Measurements from ENCODE around the gene AGGF1.

Gene AGGF1, protein sequence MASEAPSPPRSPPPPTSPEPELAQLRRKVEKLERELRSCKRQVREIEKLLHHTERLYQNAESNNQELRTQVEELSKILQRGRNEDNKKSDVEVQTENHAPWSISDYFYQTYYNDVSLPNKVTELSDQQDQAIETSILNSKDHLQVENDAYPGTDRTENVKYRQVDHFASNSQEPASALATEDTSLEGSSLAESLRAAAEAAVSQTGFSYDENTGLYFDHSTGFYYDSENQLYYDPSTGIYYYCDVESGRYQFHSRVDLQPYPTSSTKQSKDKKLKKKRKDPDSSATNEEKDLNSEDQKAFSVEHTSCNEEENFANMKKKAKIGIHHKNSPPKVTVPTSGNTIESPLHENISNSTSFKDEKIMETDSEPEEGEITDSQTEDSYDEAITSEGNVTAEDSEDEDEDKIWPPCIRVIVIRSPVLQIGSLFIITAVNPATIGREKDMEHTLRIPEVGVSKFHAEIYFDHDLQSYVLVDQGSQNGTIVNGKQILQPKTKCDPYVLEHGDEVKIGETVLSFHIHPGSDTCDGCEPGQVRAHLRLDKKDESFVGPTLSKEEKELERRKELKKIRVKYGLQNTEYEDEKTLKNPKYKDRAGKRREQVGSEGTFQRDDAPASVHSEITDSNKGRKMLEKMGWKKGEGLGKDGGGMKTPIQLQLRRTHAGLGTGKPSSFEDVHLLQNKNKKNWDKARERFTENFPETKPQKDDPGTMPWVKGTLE

DNA sequence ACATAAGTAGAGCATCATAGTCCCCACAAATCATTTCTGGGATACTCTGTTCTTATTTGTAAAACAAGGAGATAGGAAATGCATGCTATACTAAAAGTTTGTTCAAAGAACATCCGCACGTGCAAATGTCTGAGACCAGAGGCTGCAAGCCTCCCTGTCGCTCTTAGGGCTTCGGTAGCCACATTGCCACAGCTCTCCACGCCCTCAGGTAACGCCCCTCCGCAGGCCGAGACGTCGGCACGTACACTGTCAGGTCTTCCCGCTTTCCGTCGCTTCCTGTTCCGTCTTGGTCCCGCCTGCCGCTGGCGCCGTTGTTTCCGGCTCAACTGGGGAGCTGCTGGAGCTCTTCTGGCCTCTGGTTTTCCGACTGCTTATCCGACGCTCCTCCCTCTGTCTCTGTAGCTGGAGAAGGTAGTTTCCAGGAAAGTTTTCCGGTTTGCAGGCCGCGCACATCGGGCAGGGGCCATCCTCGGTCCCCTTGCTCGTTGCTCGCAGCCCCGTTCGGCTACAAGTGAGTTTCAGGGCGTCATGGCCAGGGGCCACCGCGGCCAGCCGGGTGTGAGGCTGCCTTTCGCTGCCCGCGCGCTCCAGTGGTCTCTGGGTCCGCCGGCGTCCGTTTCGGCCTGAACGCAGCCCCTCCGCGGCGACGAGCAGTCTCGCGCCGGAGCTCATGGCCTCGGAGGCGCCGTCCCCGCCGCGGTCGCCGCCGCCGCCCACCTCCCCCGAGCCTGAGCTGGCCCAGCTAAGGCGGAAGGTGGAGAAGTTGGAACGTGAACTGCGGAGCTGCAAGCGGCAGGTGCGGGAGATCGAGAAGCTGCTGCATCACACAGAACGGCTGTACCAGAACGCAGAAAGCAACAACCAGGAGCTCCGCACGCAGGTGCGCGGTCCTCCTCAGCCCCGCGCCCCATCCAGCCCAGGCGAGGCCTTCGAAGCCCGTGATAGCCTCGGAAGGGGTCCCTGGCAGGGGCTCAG, at the start of gene AGGF1:
AGGF1 (plus strand) TSS at position 308 of the 975 bp plus-strand sequence; CDS start at position 671, 363 bp downstream.
- TF ChIP-seq GATA2 (IDR thresholded peaks at IDR 0.05; ENCODE audit: low read depth, low read length) (no peak), GATA3 (IDR thresholded peaks at IDR 0.05; ENCODE audit: low read depth, low read length) (no peak)

GRCh38 chr5:76980518-76981144, 49.6 kb upstream of the AGGF1 start:
- TF ChIP-seq GATA3 (IDR thresholded peaks at IDR 0.05; ENCODE audit: low read depth, low read length) (no peak), GATA2 (IDR thresholded peaks at IDR 0.05; ENCODE audit: low read depth, low read length) (no peak)

DNA sequence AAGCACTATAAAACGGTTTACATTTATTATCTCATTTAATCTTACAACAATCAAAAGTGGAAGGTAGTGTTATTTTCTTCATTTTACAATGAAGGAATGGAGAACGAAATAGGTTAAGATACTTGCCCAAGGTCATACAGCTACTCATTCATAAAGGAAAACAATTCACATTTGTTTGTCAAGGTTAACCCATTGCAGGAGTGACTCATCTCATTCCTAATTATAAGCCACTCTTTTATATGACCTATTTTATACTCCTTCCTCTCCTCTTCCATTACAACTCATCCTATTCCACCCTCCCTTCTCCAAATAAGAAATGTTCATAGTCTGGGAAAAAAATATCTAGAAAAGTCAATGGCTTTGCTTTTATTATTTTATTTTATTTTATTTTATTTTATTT, 47.8 kb upstream of the AGGF1 start:
- TF ChIP-seq GATA3 (IDR thresholded peaks at IDR 0.05; ENCODE audit: low read depth, low read length) (no peak), GATA2 (IDR thresholded peaks at IDR 0.05; ENCODE audit: low read depth, low read length) (no peak)

- no peak for TF ChIP-seq GATA2 (IDR thresholded peaks at IDR 0.05; ENCODE audit: low read depth, low read length)
- TF ChIP-seq GATA3 (IDR thresholded peaks at IDR 0.05; ENCODE audit: low read depth, low read length) = no peak
These were observed 46.7 kb upstream of the AGGF1 start for GRCh38 chr5:76983468-76983867.

GRCh38 chr5:76986825-76987526, 43.2 kb upstream of the AGGF1 start:
- TF ChIP-seq GATA3 (IDR thresholded peaks at IDR 0.05; ENCODE audit: low read depth, low read length) (no peak), GATA2 (IDR thresholded peaks at IDR 0.05; ENCODE audit: low read depth, low read length) (no peak)

- TF ChIP-seq GATA3 (IDR thresholded peaks at IDR 0.05; ENCODE audit: low read depth, low read length) = no peak
- no peak for TF ChIP-seq GATA2 (IDR thresholded peaks at IDR 0.05; ENCODE audit: low read depth, low read length)
These were observed 39.2 kb upstream of the AGGF1 start for GRCh38 chr5:76990899-76991459.

DNA sequence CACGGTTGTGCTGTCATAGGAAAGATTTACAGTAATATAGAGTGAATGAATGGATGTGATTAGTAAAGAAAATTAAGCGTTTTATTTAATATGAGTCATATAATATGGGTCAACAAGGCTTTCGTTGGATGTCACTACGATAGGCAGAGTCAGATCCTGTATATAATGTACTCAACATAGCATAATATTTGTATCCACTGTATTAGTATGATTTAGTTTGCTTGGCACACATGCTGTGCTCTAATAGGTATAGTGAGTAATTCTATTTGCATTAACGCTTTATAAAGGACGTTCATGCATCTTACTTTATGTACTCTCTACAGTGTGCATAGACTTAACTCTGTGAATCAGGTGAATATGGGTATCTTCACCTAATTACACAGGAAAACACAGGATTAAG, 35.9 kb upstream of the AGGF1 start:
- no peak for TF ChIP-seq GATA3 (IDR thresholded peaks at IDR 0.05; ENCODE audit: low read depth, low read length)
- no peak for TF ChIP-seq GATA2 (IDR thresholded peaks at IDR 0.05; ENCODE audit: low read depth, low read length)

GRCh38 chr5:76999451-76999850, 30.8 kb upstream of the AGGF1 start:
- TF ChIP-seq GATA2 (IDR thresholded peaks at IDR 0.05; ENCODE audit: low read depth, low read length) = no peak
- TF ChIP-seq GATA3 (IDR thresholded peaks at IDR 0.05; ENCODE audit: low read depth, low read length) = no peak

DNA sequence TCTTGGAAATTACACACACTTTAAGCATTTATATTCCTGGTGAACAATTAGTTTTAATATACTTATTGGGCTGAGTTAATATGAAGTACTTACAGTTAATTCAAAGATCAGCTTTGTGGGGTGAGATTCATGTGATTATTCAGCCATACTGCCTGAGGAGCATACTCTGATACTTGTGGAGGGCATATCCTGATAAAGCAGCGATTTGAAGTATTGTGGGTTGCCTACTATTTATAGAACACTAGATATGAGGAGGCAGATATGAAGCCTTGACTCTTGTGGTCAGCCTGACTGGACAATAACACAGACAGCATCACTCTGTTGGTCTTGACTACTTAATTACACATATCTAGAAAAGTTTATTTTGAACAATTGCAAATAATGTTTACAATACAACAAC, 27.0 kb upstream of the AGGF1 start:
- TF ChIP-seq GATA3 (IDR thresholded peaks at IDR 0.05; ENCODE audit: low read depth, low read length) (no peak), GATA2 (IDR thresholded peaks at IDR 0.05; ENCODE audit: low read depth, low read length) (no peak)

- TF ChIP-seq GATA3 (IDR thresholded peaks at IDR 0.05; ENCODE audit: low read depth, low read length) = no peak
- TF ChIP-seq GATA2 (IDR thresholded peaks at IDR 0.05; ENCODE audit: low read depth, low read length) = no peak
These were observed 24.1 kb upstream of the AGGF1 start for GRCh38 chr5:77006124-77006523.

GRCh38 chr5:77008413-77008812, 21.8 kb upstream of the AGGF1 start:
- no peak for TF ChIP-seq GATA3 (IDR thresholded peaks at IDR 0.05; ENCODE audit: low read depth, low read length)
- TF ChIP-seq GATA2 (IDR thresholded peaks at IDR 0.05; ENCODE audit: low read depth, low read length) = no peak

- TF ChIP-seq GATA3 (IDR thresholded peaks at IDR 0.05; ENCODE audit: low read depth, low read length) (no peak), GATA2 (IDR thresholded peaks at IDR 0.05; ENCODE audit: low read depth, low read length) (no peak)
These were observed 20.0 kb upstream of the AGGF1 start for GRCh38 chr5:77010243-77010642.

- TF ChIP-seq GATA2 (IDR thresholded peaks at IDR 0.05; ENCODE audit: low read depth, low read length) (no peak), GATA3 (IDR thresholded peaks at IDR 0.05; ENCODE audit: low read depth, low read length) (no peak)
These were observed 18.7 kb upstream of the AGGF1 start for GRCh38 chr5:77011498-77011897.
